ENCODE measurements around the gene TRABD2B.

TRABD2B gene

GRCh38 chr1:47997289-47998200 is at the start of gene TRABD2B:
Gene TRABD2B (minus strand): TSS chr1:47997385.
- CTCF ChIA-PET, result interaction anchor here (0.7 to 3.1 kb wide), 21 partner anchors 8 to 238 kb away, joined by 3 to 36 read pairs (median 3); no protein-coding TSS in a partner anchor
- POLR2A ChIA-PET, result no interaction called here
- peak; percentile 89 for DNase-seq (ENCODE audit: extremely low spot score)
- peak; percentile 97 for TF ChIP-seq CTCF (IDR thresholded peaks at IDR 0.05; ENCODE audit: control extremely low read depth, extremely low read depth, low read depth, missing control alignments)

- POLR2A ChIA-PET, result no interaction called here
- TF ChIP-seq CTCF (IDR thresholded peaks at IDR 0.05; ENCODE audit: control extremely low read depth, extremely low read depth, low read depth, missing control alignments), result no peak
- CTCF ChIA-PET, result interaction anchor here (1.4 kb wide), 2 partner anchors 26 to 47 kb away, joined by 3 to 4 read pairs; partner anchors contain the start of gene TRABD2B
- DNase-seq (ENCODE audit: extremely low spot score), result no peak
Observed at GRCh38 chr1:48044311-48044710, 47.1 kb upstream of the TRABD2B start.

- no peak for DNase-seq (ENCODE audit: extremely low spot score)
- CTCF ChIA-PET, result interaction anchor here (1.4 to 3.2 kb wide), 3 partner anchors 11 to 46 kb away, joined by 3 to 8 read pairs (median 4); partner anchors contain the start of gene TRABD2B
- POLR2A ChIA-PET, result no interaction called here
- TF ChIP-seq CTCF (IDR thresholded peaks at IDR 0.05; ENCODE audit: control extremely low read depth, extremely low read depth, low read depth, missing control alignments), result no peak
Observed at GRCh38 chr1:48043622-48044021, 46.4 kb upstream of the TRABD2B start.

- no peak for TF ChIP-seq CTCF (IDR thresholded peaks at IDR 0.05; ENCODE audit: control extremely low read depth, extremely low read depth, low read depth, missing control alignments)
- ChIA-PET POLR2A (no interaction called here), CTCF (no interaction called here)
- no peak for DNase-seq (ENCODE audit: extremely low spot score)
Observed at GRCh38 chr1:48040154-48040553, 43.0 kb upstream of the TRABD2B start.

- peak; percentile 25 for DNase-seq (ENCODE audit: extremely low spot score)
- POLR2A ChIA-PET, result no interaction called here
- CTCF ChIA-PET, result interaction anchor here (1.0 to 1.2 kb wide), 2 partner anchors 9 to 10 kb away, joined by 3 read pairs; no protein-coding TSS in a partner anchor
- TF ChIP-seq CTCF (IDR thresholded peaks at IDR 0.05; ENCODE audit: control extremely low read depth, extremely low read depth, low read depth, missing control alignments), result no peak
Observed at GRCh38 chr1:48039088-48040054, 42.2 kb upstream of the TRABD2B start.

- CTCF ChIA-PET, result interaction anchor here (1.0 to 1.2 kb wide), 2 partner anchors 9 to 10 kb away, joined by 3 read pairs; no protein-coding TSS in a partner anchor
Observed at GRCh38 chr1:48038270-48038767, 41.1 kb upstream of the TRABD2B start.

More at GRCh38 chr1:48038270-48038767, 41.1 kb upstream of the TRABD2B start:
- DNase-seq (ENCODE audit: extremely low spot score), result no peak
- no peak for TF ChIP-seq CTCF (IDR thresholded peaks at IDR 0.05; ENCODE audit: control extremely low read depth, extremely low read depth, low read depth, missing control alignments)
- POLR2A ChIA-PET, result no interaction called here

All from GM10248 (cell line).